RWPE2 (cell line): ENCODE measurements around the gene TMEM14B.

Experiments
- ATAC-seq: fragments of 200-7000 bp; cut with Tn5 transposase; 3 replicates; pipeline ENCODE4 v1.9.1; 2021; ENCODE audit warnings: low read depth
- DNase-seq: peaks from one replicate; pipeline ENCODE4 v3.0.0-alpha.2; 2020; ENCODE audit warnings: low spot score
- H3K27ac ChIP-seq: fragments of 450-650 bp; 2 replicates; pipeline ENCODE4 v1.5.1; 2017; ENCODE audit warnings: mild to moderate bottlenecking; ENCODE audit not compliant: poor library complexity, severe bottlenecking
- H3K27me3 ChIP-seq: fragments of 250-450 bp; sonication (Bioruptor Pico); 2 replicates; pipeline ENCODE4 v1.5.1; 2021; ENCODE audit warnings: mild to moderate bottlenecking, moderate library complexity; ENCODE audit not compliant: insufficient read depth, poor library complexity, severe bottlenecking
- H3K36me3 ChIP-seq: fragments of 250-450 bp; sonication (Bioruptor Pico); 2 replicates; pipeline ENCODE4 v1.5.1; 2020; ENCODE audit warnings: low read depth, mild to moderate bottlenecking, moderate library complexity
- H3K4me1 ChIP-seq: fragments of 250-450 bp; sonication (Bioruptor Pico); 2 replicates; pipeline ENCODE4 v1.5.1; 2021; ENCODE audit warnings: mild to moderate bottlenecking, moderate library complexity; ENCODE audit not compliant: insufficient read depth, poor library complexity, severe bottlenecking
- H3K4me3 ChIP-seq: fragments of 250-450 bp; sonication (Bioruptor Pico); 2 replicates; pipeline ENCODE4 v1.5.1; 2021; ENCODE audit warnings: mild to moderate bottlenecking, moderate library complexity; ENCODE audit not compliant: severe bottlenecking
- H3K9me3 ChIP-seq: fragments of 250-450 bp; sonication (Bioruptor Pico); 2 replicates; pipeline ENCODE4 v1.5.1; 2021; ENCODE audit warnings: mild to moderate bottlenecking, moderate library complexity; ENCODE audit not compliant: severe bottlenecking
- TF ChIP-seq, protein P1 (sequence below): fragments of 450-650 bp; IDR thresholded peaks from one replicate; pipeline ENCODE4 v1.5.1; 2017; ENCODE audit warnings: mild to moderate bottlenecking, moderate library complexity; ENCODE audit not compliant: poor library complexity, severe bottlenecking

TMEM14B gene

DNA sequence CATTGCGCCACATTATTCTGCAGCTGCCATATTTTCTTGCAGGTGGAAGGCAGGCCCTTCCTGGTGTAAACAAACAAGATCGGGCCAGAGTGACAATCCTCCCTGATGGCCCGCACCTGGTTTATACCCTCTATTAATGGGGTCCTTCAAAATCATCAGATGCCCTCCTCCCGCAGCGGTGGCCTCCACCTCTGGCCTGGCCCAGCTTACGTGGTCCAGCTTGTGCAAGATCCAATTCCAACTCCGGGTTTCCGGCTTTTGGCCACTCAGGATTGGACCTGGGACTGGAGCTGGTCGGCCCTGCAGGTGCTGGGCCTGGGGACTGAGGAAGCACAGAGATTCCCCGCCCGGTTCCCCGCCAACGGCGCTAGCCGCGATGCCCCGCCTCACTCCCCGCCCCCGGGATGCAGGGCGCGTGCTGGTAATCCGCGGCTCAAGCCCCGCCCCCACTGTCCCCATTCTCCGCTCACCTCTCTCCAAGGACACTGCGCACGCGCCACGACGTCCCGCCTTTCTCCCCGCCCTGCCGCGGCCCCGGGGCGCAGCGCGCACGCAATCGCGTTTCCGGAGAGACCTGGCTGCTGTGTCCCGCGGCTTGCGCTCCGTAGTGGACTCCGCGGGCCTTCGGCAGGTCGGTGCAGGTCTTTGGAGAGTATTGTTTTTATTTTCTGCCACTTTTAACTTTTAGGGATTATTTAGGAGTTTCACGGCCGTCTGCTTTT is at the start of gene TMEM14B:
TMEM14B (plus strand) TSS at position 555 of the 722 bp plus-strand sequence. CDS start 1,441 bp downstream, outside the sequence.
- TF ChIP-seq, protein P1, sequence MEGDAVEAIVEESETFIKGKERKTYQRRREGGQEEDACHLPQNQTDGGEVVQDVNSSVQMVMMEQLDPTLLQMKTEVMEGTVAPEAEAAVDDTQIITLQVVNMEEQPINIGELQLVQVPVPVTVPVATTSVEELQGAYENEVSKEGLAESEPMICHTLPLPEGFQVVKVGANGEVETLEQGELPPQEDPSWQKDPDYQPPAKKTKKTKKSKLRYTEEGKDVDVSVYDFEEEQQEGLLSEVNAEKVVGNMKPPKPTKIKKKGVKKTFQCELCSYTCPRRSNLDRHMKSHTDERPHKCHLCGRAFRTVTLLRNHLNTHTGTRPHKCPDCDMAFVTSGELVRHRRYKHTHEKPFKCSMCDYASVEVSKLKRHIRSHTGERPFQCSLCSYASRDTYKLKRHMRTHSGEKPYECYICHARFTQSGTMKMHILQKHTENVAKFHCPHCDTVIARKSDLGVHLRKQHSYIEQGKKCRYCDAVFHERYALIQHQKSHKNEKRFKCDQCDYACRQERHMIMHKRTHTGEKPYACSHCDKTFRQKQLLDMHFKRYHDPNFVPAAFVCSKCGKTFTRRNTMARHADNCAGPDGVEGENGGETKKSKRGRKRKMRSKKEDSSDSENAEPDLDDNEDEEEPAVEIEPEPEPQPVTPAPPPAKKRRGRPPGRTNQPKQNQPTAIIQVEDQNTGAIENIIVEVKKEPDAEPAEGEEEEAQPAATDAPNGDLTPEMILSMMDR, result no peak
- H3K9me3 ChIP-seq, result no peaks in the 10 kb centered on the region
- no peaks in the 10 kb centered on the region for H3K27me3 ChIP-seq
- H3K27ac ChIP-seq, result peak within 1 kb of the TSS; percentile 36
- H3K4me1 ChIP-seq, result no peaks in the 10 kb centered on the region
- H3K4me3 ChIP-seq, result peak within 1 kb of the TSS; percentile 49
- ATAC-seq, result peak; percentile 96
- H3K36me3 ChIP-seq, result peaks cover 25% of the 10 kb centered on the region
- peak; percentile 98 for DNase-seq

DNA sequence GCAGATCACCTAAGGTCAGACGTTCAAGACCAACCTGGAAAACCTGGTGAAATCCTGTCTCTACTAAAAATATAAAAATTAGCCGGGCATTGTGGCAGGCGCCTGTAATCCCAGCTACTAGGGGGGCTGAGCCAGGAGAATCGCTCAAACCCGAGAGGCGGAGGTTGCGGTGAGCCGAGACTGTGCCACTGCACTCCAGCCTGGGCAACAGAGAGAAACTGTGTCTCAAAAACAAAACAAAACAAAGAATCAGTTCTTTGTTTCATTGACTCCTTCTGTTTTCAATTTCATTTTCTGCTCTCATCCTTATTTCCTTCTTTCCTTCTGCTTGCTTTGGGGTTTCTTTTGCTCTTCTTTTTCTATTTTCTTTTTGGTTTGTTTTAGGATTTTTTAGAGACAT is 33.6 kb upstream of the TMEM14B start:
- Histone ChIP-seq H3K27me3 (no peaks in the 10 kb centered on the region), H3K4me1 (no peaks in the 10 kb centered on the region), H3K9me3 (peaks cover 6% of the 10 kb centered on the region), H3K4me3 (no peak overlapping the region), H3K36me3 (peaks cover 9% of the 10 kb centered on the region), H3K27ac (no peak overlapping the region)
- ATAC-seq (no peak), DNase-seq (no peak)
- TF ChIP-seq, protein P1, result no peak

DNA sequence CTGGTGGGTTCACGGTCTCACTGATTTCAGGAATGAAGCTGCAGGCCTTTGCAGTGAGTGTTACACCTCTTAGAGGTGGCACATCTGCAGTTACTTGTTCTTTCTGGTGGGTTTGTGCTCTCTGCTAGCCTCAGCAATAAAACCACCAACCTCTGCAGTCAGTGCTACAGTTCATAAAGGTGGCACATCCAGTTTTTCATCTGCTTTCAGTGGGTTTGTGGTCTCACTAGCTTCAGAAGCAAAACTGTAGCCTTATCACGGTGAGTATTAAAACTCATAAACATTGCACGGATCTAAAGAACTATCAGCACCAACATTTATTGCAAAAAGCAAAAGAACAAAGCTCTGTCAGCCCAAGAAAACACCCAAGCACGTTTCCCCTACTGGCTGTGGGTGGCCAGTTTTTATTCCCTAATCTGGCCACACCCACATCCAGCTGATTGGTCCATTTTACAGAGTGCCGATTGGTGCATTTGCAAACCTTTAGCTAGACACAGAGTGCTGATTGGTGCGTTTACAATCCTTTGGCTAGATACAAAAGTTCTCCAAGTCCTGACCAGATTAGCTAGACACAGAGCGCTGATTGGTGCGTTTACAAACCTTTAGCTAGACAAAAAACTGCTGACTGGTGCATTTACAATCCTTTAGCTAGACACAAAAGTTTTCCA is 28.2 kb upstream of the TMEM14B start:
- ATAC-seq (no peak), DNase-seq (no peak)
- no peaks in the 10 kb centered on the region for H3K27me3 ChIP-seq
- H3K4me1 ChIP-seq, result no peaks in the 10 kb centered on the region
- peak overlapping the region; percentile 76 for H3K27ac ChIP-seq
- TF ChIP-seq, protein P1, result no peak
- peak overlapping the region; percentile 47 for H3K4me3 ChIP-seq
- H3K9me3 ChIP-seq, result peaks cover 6% of the 10 kb centered on the region
- no peaks in the 10 kb centered on the region; the same call in 1 of the 2 replicates for H3K36me3 ChIP-seq

DNA sequence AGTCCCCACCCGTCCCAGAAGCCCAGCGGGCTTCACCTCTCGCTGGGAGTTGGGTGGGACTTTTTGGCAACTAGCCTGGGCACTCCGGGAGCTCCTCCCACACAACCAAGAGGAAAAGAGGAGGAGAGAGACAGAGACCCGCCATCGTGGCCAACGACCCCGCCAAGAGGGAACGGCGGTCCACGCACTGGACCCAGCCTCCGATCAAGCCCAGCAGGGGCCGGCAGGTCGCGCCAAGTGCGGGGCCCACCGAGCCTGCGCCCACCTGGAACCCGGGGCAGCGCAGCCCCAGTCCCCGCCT is 27.7 kb upstream of the TMEM14B start:
- Histone ChIP-seq H3K4me1 (no peaks in the 10 kb centered on the region), H3K4me3 (peak overlapping the region; percentile 47), H3K36me3 (peaks cover 2% of the 10 kb centered on the region; the same call in 1 of the 2 replicates), H3K27ac (peak overlapping the region; percentile 76), H3K27me3 (no peaks in the 10 kb centered on the region), H3K9me3 (peaks cover 6% of the 10 kb centered on the region)
- TF ChIP-seq, protein P1, result no peak
- DNase-seq (no peak), ATAC-seq (no peak; the same call in 2 of the 3 replicates)
